GM23338 (cell line): ENCODE results near the gene SMARCE1. TPM values are rescaled to one million over a fixed set of nuclear protein-coding genes. Genes with fewer than 3 reads are reported as not detected.

ENCODE experiments used
- ATAC-seq: fragments of 200-7000 bp; cut with Tn5 transposase; 3 replicates; pipeline ENCODE4 v1.9.1; 2020
- DNase-seq: peaks from one replicate; pipeline ENCODE4 v3.0.0-alpha.2; 2015; ENCODE audit warnings: low spot score
- H2AFZ ChIP-seq: fragments of 200-600 bp; sonication (generic); 2 replicates; pipeline ENCODE4 v1.8.0; 2016; ENCODE audit warnings: antibody characterized with exemption, mild to moderate bottlenecking, moderate library complexity
- H3F3A ChIP-seq: fragments of 200-600 bp; sonication (generic); replicated peaks from 2 replicates; pipeline ENCODE4 v1.8.0; 2017; ENCODE audit warnings: antibody characterized with exemption, mixed run types, low read depth
- H3K27ac ChIP-seq: fragments of 200-600 bp; sonication (generic); 2 replicates; pipeline ENCODE4 v1.6.1; 2016; ENCODE audit warnings: low read depth
- H3K27me3 ChIP-seq: fragments of 200-600 bp; sonication (generic); 2 replicates; pipeline ENCODE4 v1.8.0; 2016; ENCODE audit warnings: mild to moderate bottlenecking, mixed run types, moderate library complexity; ENCODE audit not compliant: insufficient read depth
- H3K36me3 ChIP-seq: fragments of 200-600 bp; sonication (generic); 2 replicates; pipeline ENCODE4 v1.8.0; 2016; ENCODE audit warnings: mild to moderate bottlenecking; ENCODE audit not compliant: insufficient read depth
- H3K4me1 ChIP-seq: fragments of 200-600 bp; sonication (generic); 2 replicates; pipeline ENCODE4 v1.8.0; 2016; ENCODE audit warnings: mild to moderate bottlenecking, moderate library complexity; ENCODE audit not compliant: insufficient read depth
- H3K4me2 ChIP-seq: fragments of 200-600 bp; sonication (generic); 2 replicates; pipeline ENCODE4 v1.7.1; 2017; ENCODE audit warnings: mixed run types
- H3K4me3 ChIP-seq: fragments of 200-600 bp; sonication (generic); 2 replicates; pipeline ENCODE4 v1.6.1; 2016; ENCODE audit warnings: mixed run types
- H3K79me2 ChIP-seq: fragments of 200-600 bp; sonication (generic); replicated peaks from 2 replicates; pipeline ENCODE4 v1.8.0; 2017; ENCODE audit warnings: mild to moderate bottlenecking; ENCODE audit not compliant: insufficient read depth
- H3K9me2 ChIP-seq: fragments of 200-600 bp; sonication (generic); 2 replicates; pipeline ENCODE4 v1.8.0; 2017; ENCODE audit not compliant: insufficient read depth
- H4K20me1 ChIP-seq: fragments of 200-600 bp; sonication (generic); replicated peaks from 2 replicates; pipeline ENCODE4 v1.8.0; 2017; ENCODE audit warnings: mild to moderate bottlenecking; ENCODE audit not compliant: insufficient read depth
- H3K27ac Mint-ChIP-seq: 2 replicates; pipeline ENCODE4 v1.8.0; 2020; ENCODE audit warnings: inconsistent platforms, mild to moderate bottlenecking, moderate library complexity, mixed read lengths
- H3K27me3 Mint-ChIP-seq: 3 replicates; pipeline ENCODE4 v1.8.0; 2022; ENCODE audit warnings: low read depth, mild to moderate bottlenecking, moderate library complexity, mixed read lengths, inconsistent platforms; ENCODE audit not compliant: insufficient read depth, poor library complexity
- H3K36me3 Mint-ChIP-seq: 3 replicates; pipeline ENCODE4 v1.8.0; 2021; ENCODE audit warnings: low read depth, mild to moderate bottlenecking, inconsistent platforms, moderate library complexity, mixed read lengths
- H3K4me1 Mint-ChIP-seq: 3 replicates; pipeline ENCODE4 v1.8.0; 2020; ENCODE audit warnings: mild to moderate bottlenecking, inconsistent platforms, mixed read lengths
- H3K4me3 Mint-ChIP-seq: 3 replicates; pipeline ENCODE4 v1.8.0; 2021; ENCODE audit warnings: moderate library complexity, mild to moderate bottlenecking, inconsistent platforms, mixed read lengths
- H3K9me3 Mint-ChIP-seq: 3 replicates; pipeline ENCODE4 v1.8.0; 2020; ENCODE audit warnings: moderate library complexity, mild to moderate bottlenecking, inconsistent platforms, mixed read lengths
- CTCF ChIP-seq, 2 experiments: fragments of 200-600 bp in 1 of 2; sonication (generic) in 1 of 2; conservative IDR thresholded peaks; 2 replicates each; pipeline versions ENCODE4 v1.5.1 to v1.6.1; 2016 to 2017; ENCODE audit warnings: antibody characterized with exemption in 2 of 2, low read depth in 2 of 2, mild to moderate bottlenecking in 2 of 2, moderate library complexity in 1 of 2
- ETS1 ChIP-seq: IDR thresholded peaks from 2 replicates; pipeline ENCODE4 v1.6.1; 2016; ENCODE audit warnings: antibody characterized with exemption
- EZH2 ChIP-seq: fragments of 200-600 bp; sonication (generic); IDR thresholded peaks from one replicate; pipeline ENCODE4 v1.8.0; 2017; ENCODE audit warnings: antibody characterized with exemption, mild to moderate bottlenecking, low read depth; ENCODE audit not compliant: unreplicated experiment
- NANOG ChIP-seq: IDR thresholded peaks from 2 replicates; pipeline ENCODE4 v1.6.1; 2016; ENCODE audit warnings: antibody characterized with exemption, borderline replicate concordance
- STAT1 ChIP-seq: IDR thresholded peaks from one replicate; pipeline ENCODE4 v1.6.1; 2016; ENCODE audit warnings: antibody characterized with exemption; ENCODE audit not compliant: unreplicated experiment
- ZNF462 ChIP-seq: fragments of 250-450 bp; sonication (Bioruptor Pico); IDR thresholded peaks from 2 replicates; pipeline ENCODE4 v1.5.0; 2020; ENCODE audit warnings: mild to moderate bottlenecking, moderate library complexity
- polyA plus RNA-seq: library from polyadenylated mRNA; unstranded; fragments of >200 nt; fragmentation: Nextera tagmentation; extraction: Ambion mirVana; gene quantifications from 2 replicates; pipeline ENCODE4 v1.2.1, GENCODE V29; 2016
- total RNA-seq: library from RNA; depleted of rRNA; stranded (reverse); fragments of >200 nt; shearing (Covaris generic); gene quantifications from 2 replicates; pipeline ENCODE4 v1.2.3, GENCODE V29; 2014

SMARCE1 gene
- total and polyA plus RNA-seq, 2 experiments from 2014 or later, result 101 to 258 TPM

DNA sequence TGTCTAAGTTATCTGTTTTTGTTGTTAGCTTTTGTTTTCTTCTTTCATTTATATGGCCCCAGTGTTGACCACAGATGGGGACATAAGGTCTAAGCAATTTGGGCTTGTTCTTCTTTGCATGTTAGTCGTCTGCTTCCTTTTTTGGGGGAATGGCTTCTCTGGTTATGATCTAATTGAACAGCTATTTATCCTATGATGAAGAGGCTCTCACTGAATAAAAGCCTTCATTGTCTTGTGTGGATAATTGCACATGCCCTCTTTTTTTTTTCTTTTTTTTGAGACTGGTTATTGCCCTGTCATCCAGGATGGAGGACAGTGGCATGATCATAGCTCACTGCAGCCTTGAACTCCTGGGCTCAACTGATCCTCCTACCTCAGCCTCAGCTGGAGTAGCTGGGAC is 13.7 kb downstream of the SMARCE1 start:
- TF ChIP-seq ETS1, result no peak
- no peak for TF ChIP-seq EZH2
- no peak for TF ChIP-seq STAT1
- no peak for TF ChIP-seq NANOG
- no peak for TF ChIP-seq CTCF (conservative IDR thresholded peaks at IDR 0.05; ENCODE audit: low read depth in 2 of 2)
- no peak for TF ChIP-seq ZNF462 (CRISPR knock-in tag)
- no peaks in the 10 kb centered on the region for H3K9me3 Mint-ChIP-seq
- Histone ChIP-seq H3K79me2 (peaks cover 8% of the 10 kb centered on the region; the same call in 1 of the 2 replicates), H3K27ac (no peak overlapping the region), H3F3A (no peaks in the 10 kb centered on the region), H3K4me2 (no peak overlapping the region), H2AFZ (no peak overlapping the region), H3K9me2 (no peaks in the 10 kb centered on the region), H3K36me3 (peaks cover 74% of the 10 kb centered on the region), H3K4me1 (no peaks in the 10 kb centered on the region), H4K20me1 (no peaks in the 10 kb centered on the region), H3K27me3 (no peaks in the 10 kb centered on the region), H3K4me3 (no peak overlapping the region)
- H3K4me1 Mint-ChIP-seq, result no peaks in the 10 kb centered on the region
- peaks cover 82% of the 10 kb centered on the region for H3K36me3 Mint-ChIP-seq
- ATAC-seq (no peak), DNase-seq (no peak)
- H3K27ac Mint-ChIP-seq, result no peak overlapping the region
- peaks cover 2% of the 10 kb centered on the region for H3K27me3 Mint-ChIP-seq
- no peak overlapping the region for H3K4me3 Mint-ChIP-seq
